HepG2 (cell line): ENCODE measurements around the gene MORF4L1. TPM values are rescaled to one million over a fixed set of nuclear protein-coding genes. Genes with fewer than 3 reads are reported as not detected.

Experiments used
- CCAR2 ChIP-seq: fragments of 200-400 bp; formaldehyde crosslinking; optimal IDR thresholded peaks from 2 replicates; pipeline ENCODE3; 2018; ENCODE audit warnings: low read depth, mild to moderate bottlenecking, low read length, moderate library complexity
- ELF3 ChIP-seq: IDR thresholded peaks from 2 replicates; pipeline ENCODE4 v1.6.1; 2016; ENCODE audit warnings: missing genetic modification reagents, missing compliant biosample characterization
- FOXM1 ChIP-seq: sonication (generic); formaldehyde crosslinking; IDR thresholded peaks from 2 replicates; pipeline ENCODE4 v1.5.0; 2020; ENCODE audit warnings: missing genetic modification reagents
- HMG20B ChIP-seq: conservative IDR thresholded peaks from 2 replicates; pipeline ENCODE4 v1.6.1; 2016; ENCODE audit warnings: missing genetic modification reagents, missing compliant biosample characterization
- MXD4 ChIP-seq: IDR thresholded peaks from 2 replicates; pipeline ENCODE4 v1.6.1; 2016; ENCODE audit warnings: mild to moderate bottlenecking, missing biosample characterization, missing genetic modification reagents
- NKX3-1 ChIP-seq: sonication (generic); formaldehyde crosslinking; IDR thresholded peaks from 2 replicates; pipeline ENCODE4 v1.5.0; 2020; ENCODE audit warnings: missing genetic modification reagents
- RBAK ChIP-seq: sonication (generic); formaldehyde crosslinking; IDR thresholded peaks from 2 replicates; pipeline ENCODE4 v1.5.1; 2020; ENCODE audit warnings: mild to moderate bottlenecking, missing genetic modification reagents
- THYN1 ChIP-seq: sonication (generic); formaldehyde crosslinking; IDR thresholded peaks from 2 replicates; pipeline ENCODE4 v1.8.1; 2023; ENCODE audit warnings: low read depth, mild to moderate bottlenecking, moderate library complexity, missing genetic modification reagents, borderline replicate concordance
- WIZ ChIP-seq: sonication (generic); formaldehyde crosslinking; IDR thresholded peaks from 2 replicates; pipeline ENCODE4 v1.5.1; 2020; ENCODE audit warnings: mild to moderate bottlenecking, missing genetic modification reagents
- ZC3H13 ChIP-seq: sonication (generic); formaldehyde crosslinking; IDR thresholded peaks from 2 replicates; pipeline ENCODE4 v1.8.1; 2023; ENCODE audit warnings: mild to moderate bottlenecking, missing genetic modification reagents, moderate library complexity
- ZNF589 ChIP-seq: sonication (generic); formaldehyde crosslinking; conservative IDR thresholded peaks from 2 replicates; pipeline ENCODE4 v1.8.0; 2022; ENCODE audit warnings: mild to moderate bottlenecking, moderate library complexity, missing genetic modification reagents
- ZNF883 ChIP-seq: sonication (generic); formaldehyde crosslinking; IDR thresholded peaks from 2 replicates; pipeline ENCODE4 v1.5.1; 2020; ENCODE audit warnings: mild to moderate bottlenecking, missing genetic modification reagents; ENCODE audit errors: not compliant biosample characterization
- polyA plus RNA-seq, 8 experiments: library from polyadenylated mRNA; depleted of rRNA in 3 of 8; stranded (reverse) in 7 of 8; unstranded in 1 of 8; fragments of >200 nt; fragmentation: Illumina TruSeq in 4 of 8; extraction: Trizol in 4 of 8; gene quantifications; 2 replicates each; pipeline versions ENCODE4 v1.2.1 to v1.2.3, GENCODE V29; 2011 to 2016; ENCODE audit warnings: low read depth in 4 of 8, missing spikeins in 1 of 8, mixed read lengths in 1 of 8; ENCODE audit not compliant: insufficient read depth in 1 of 8
- total RNA-seq, 5 experiments: library from RNA; depleted of rRNA; stranded (reverse); fragments of >200 nt; fragmentation: Illumina TruSeq; extraction: Trizol; gene quantifications; 2 replicates each; pipeline ENCODE4 v1.2.3, GENCODE V29; 2016; ENCODE audit warnings: low read depth in 1 of 5
- TF ChIP-seq, protein P1 (sequence below): sonication (generic); formaldehyde crosslinking; IDR thresholded peaks from 2 replicates; pipeline ENCODE4 v1.4.0; 2020; ENCODE audit warnings: missing genetic modification reagents
- TF ChIP-seq, protein P2 (sequence below): sonication (generic); formaldehyde crosslinking; IDR thresholded peaks from 2 replicates; pipeline ENCODE4 v1.8.0; 2022; ENCODE audit warnings: mild to moderate bottlenecking, missing genetic modification reagents, moderate library complexity
- TF ChIP-seq, protein P3 (sequence below): fragments of 450-650 bp; IDR thresholded peaks from 2 replicates; pipeline ENCODE4 v1.6.1; 2017
- TF ChIP-seq, protein P4 (sequence below): sonication (generic); formaldehyde crosslinking; conservative IDR thresholded peaks from 2 replicates; pipeline ENCODE4 v1.8.0; 2022; ENCODE audit warnings: mild to moderate bottlenecking, moderate library complexity, missing genetic modification reagents
- TF ChIP-seq, protein P5 (sequence below): IDR thresholded peaks from 2 replicates; pipeline ENCODE4 v1.6.1; 2016; ENCODE audit warnings: mild to moderate bottlenecking

The MORF4L1 gene
- total and polyA plus RNA-seq, 2 of the 13 experiments (the other 11 are each of a cell fraction or from before 2014, with no cell fraction given): 218 to 219 TPM

- TF ChIP-seq HMG20B (CRISPR knock-in tag): no peak
- no peak for TF ChIP-seq RBAK (CRISPR knock-in tag)
- TF ChIP-seq, protein P1, sequence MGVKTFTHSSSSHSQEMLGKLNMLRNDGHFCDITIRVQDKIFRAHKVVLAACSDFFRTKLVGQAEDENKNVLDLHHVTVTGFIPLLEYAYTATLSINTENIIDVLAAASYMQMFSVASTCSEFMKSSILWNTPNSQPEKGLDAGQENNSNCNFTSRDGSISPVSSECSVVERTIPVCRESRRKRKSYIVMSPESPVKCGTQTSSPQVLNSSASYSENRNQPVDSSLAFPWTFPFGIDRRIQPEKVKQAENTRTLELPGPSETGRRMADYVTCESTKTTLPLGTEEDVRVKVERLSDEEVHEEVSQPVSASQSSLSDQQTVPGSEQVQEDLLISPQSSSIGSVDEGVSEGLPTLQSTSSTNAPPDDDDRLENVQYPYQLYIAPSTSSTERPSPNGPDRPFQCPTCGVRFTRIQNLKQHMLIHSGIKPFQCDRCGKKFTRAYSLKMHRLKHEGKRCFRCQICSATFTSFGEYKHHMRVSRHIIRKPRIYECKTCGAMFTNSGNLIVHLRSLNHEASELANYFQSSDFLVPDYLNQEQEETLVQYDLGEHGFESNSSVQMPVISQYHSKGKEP (CRISPR knock-in tag): no peak
- TF ChIP-seq MXD4 (CRISPR knock-in tag): peak; percentile 85
- TF ChIP-seq FOXM1: no peak
- TF ChIP-seq ELF3: peak; percentile 45; the same call in 1 of the 2 replicates
- TF ChIP-seq NKX3-1 (CRISPR knock-in tag): no peak
- no peak for TF ChIP-seq THYN1 (CRISPR knock-in tag)
- TF ChIP-seq ZNF589 (CRISPR knock-in tag): peak; percentile 78; the same call in 1 of the 2 replicates
- TF ChIP-seq ZNF883: no peak
- TF ChIP-seq ZC3H13 (CRISPR knock-in tag): peak; percentile 82; the same call in 1 of the 2 replicates
- TF ChIP-seq, protein P2, sequence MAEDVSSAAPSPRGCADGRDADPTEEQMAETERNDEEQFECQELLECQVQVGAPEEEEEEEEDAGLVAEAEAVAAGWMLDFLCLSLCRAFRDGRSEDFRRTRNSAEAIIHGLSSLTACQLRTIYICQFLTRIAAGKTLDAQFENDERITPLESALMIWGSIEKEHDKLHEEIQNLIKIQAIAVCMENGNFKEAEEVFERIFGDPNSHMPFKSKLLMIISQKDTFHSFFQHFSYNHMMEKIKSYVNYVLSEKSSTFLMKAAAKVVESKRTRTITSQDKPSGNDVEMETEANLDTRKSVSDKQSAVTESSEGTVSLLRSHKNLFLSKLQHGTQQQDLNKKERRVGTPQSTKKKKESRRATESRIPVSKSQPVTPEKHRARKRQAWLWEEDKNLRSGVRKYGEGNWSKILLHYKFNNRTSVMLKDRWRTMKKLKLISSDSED: peak; percentile 82; the same call in 1 of the 2 replicates
- no peak for TF ChIP-seq CCAR2
- TF ChIP-seq, protein P3, sequence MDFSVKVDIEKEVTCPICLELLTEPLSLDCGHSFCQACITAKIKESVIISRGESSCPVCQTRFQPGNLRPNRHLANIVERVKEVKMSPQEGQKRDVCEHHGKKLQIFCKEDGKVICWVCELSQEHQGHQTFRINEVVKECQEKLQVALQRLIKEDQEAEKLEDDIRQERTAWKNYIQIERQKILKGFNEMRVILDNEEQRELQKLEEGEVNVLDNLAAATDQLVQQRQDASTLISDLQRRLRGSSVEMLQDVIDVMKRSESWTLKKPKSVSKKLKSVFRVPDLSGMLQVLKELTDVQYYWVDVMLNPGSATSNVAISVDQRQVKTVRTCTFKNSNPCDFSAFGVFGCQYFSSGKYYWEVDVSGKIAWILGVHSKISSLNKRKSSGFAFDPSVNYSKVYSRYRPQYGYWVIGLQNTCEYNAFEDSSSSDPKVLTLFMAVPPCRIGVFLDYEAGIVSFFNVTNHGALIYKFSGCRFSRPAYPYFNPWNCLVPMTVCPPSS: no peak
- no peak for TF ChIP-seq WIZ (CRISPR knock-in tag)
- TF ChIP-seq, protein P4, sequence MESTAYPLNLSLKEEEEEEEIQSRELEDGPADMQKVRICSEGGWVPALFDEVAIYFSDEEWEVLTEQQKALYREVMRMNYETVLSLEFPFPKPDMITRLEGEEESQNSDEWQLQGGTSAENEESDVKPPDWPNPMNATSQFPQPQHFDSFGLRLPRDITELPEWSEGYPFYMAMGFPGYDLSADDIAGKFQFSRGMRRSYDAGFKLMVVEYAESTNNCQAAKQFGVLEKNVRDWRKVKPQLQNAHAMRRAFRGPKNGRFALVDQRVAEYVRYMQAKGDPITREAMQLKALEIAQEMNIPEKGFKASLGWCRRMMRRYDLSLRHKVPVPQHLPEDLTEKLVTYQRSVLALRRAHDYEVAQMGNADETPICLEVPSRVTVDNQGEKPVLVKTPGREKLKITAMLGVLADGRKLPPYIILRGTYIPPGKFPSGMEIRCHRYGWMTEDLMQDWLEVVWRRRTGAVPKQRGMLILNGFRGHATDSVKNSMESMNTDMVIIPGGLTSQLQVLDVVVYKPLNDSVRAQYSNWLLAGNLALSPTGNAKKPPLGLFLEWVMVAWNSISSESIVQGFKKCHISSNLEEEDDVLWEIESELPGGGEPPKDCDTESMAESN (CRISPR knock-in tag): peak; percentile 71; the same call in 1 of the 2 replicates
- TF ChIP-seq, protein P5, sequence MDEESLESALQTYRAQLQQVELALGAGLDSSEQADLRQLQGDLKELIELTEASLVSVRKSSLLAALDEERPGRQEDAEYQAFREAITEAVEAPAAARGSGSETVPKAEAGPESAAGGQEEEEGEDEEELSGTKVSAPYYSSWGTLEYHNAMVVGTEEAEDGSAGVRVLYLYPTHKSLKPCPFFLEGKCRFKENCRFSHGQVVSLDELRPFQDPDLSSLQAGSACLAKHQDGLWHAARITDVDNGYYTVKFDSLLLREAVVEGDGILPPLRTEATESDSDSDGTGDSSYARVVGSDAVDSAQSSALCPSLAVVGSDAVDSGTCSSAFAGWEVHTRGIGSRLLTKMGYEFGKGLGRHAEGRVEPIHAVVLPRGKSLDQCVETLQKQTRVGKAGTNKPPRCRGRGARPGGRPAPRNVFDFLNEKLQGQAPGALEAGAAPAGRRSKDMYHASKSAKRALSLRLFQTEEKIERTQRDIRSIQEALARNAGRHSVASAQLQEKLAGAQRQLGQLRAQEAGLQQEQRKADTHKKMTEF (CRISPR knock-in tag): peak; percentile 59; the same call in 1 of the 2 replicates
Observed at GRCh38 chr15:78944669-78945407, 72.1 kb downstream of the MORF4L1 start, which contains the start of gene CTSH (continued).
